ENCODE measurements around the gene ZNF697. TPM values are rescaled to one million over a fixed set of nuclear protein-coding genes. Genes with fewer than 3 reads are reported as not detected.

Gene ZNF697
- total RNA-seq, 4 donors from 2014 or later = 2.0 to 4.8 (median 4.0) TPM

DNA sequence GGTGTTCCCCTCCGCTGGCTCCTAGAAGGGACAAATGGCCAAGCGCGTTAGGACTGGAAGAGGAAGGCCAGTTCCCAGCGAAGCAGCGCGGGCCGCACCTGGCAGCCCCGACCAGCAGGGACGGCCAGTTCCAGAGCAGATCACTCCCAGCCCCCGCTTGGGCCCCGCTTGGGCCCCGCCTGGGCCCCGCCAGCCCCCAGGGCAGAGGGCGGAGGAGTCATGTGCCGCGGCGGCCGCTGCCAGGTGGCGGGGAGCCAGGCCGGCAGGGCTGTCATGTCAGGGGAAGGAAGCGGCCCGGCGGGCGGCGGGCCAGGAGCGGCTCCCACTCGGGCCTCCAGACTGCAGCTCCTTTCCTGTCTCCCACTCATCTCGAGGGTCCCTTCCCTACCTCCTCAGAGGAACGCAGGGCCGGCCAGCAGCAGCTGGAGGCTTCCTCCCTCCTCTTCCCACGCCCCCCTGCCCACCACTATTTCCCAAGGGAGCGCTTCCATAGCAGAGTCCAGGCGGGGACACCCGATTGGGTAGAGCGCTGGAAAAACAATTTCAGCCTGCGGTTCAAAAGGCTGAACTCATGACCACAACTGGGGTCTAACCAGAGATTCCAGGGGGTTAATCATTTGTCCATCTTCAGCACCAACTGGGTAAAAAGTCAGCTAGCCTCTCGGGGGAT, 16.5 kb downstream of the ZNF697 start:
- H3K27ac ChIP-seq (replicated peaks in 1 of 4) = peak overlapping the region; percentile 55 to 72 (median 64)
- peaks cover 62 to 74% (median 66%) of the 10 kb centered on the region in 4 donors for H3K4me1 ChIP-seq
- intact Hi-C loops (cut with DNase I) = no loop called here
- no peaks in the 10 kb centered on the region for H3K36me3 ChIP-seq
- peak overlapping the region; percentile 48 to 63 (median 49) for H3K4me3 ChIP-seq
- TF ChIP-seq EP300 (IDR thresholded peaks at IDR 0.05) (no peak), POLR2A (IDR thresholded peaks at IDR 0.05; ENCODE audit: low read depth) (no peak), POLR2AphosphoS5 (IDR thresholded peaks at IDR 0.05) (peak; percentile 68 to 77)
- TF ChIP-seq, protein P1, sequence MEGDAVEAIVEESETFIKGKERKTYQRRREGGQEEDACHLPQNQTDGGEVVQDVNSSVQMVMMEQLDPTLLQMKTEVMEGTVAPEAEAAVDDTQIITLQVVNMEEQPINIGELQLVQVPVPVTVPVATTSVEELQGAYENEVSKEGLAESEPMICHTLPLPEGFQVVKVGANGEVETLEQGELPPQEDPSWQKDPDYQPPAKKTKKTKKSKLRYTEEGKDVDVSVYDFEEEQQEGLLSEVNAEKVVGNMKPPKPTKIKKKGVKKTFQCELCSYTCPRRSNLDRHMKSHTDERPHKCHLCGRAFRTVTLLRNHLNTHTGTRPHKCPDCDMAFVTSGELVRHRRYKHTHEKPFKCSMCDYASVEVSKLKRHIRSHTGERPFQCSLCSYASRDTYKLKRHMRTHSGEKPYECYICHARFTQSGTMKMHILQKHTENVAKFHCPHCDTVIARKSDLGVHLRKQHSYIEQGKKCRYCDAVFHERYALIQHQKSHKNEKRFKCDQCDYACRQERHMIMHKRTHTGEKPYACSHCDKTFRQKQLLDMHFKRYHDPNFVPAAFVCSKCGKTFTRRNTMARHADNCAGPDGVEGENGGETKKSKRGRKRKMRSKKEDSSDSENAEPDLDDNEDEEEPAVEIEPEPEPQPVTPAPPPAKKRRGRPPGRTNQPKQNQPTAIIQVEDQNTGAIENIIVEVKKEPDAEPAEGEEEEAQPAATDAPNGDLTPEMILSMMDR (IDR thresholded peaks at IDR 0.05) = peak in 1 of 3 experiments; percentile 24
- WGBS = 6% methylated on average over 14 of the region's 37 CpGs
- no peaks in the 10 kb centered on the region for H3K9me3 ChIP-seq
- H3K27me3 ChIP-seq = no peaks in the 10 kb centered on the region
- DNase-seq (ENCODE audit: extremely low spot score) = peak; percentile 96

GRCh38 chr1:119631086-119631432, 17.0 kb downstream of the ZNF697 start:
- 55% methylated on average over 8 of the region's 17 CpGs for WGBS
- peaks cover 62 to 74% (median 67%) of the 10 kb centered on the region in 4 donors for H3K4me1 ChIP-seq
- intact Hi-C loops (cut with DNase I) = no loop called here

DNA sequence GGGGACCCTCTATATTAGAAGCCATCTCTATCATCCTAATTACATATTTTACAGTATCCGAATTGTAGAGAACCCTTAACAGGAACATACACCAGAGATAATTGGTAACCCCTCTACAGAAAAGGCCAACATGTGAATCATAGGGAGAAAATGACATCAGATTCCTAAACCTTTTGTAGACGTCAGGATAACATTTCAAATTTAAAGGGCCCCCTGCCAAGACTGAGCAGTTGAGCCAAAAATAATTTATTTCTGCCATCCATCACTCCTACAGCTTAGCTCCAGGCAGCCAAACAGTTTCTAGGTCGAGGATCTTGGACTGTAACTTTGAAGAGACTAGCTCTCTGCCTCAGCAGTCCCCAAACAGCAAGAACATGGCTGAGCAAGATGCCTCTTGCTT, 21.2 kb downstream of the ZNF697 start:
- TF ChIP-seq, protein P1 (IDR thresholded peaks at IDR 0.05) = no peak
- TF ChIP-seq POLR2AphosphoS5 (IDR thresholded peaks at IDR 0.05) (peak; percentile 6 to 18), EP300 (IDR thresholded peaks at IDR 0.05) (no peak)

More at GRCh38 chr1:119631086-119631432, 17.0 kb downstream of the ZNF697 start:
- Histone ChIP-seq H3K4me3 (peak overlapping the region; percentile 48 to 63 (median 49)), H3K27me3 (no peaks in the 10 kb centered on the region), H3K36me3 (no peaks in the 10 kb centered on the region), H3K9me3 (no peaks in the 10 kb centered on the region), H3K27ac (replicated peaks in 1 of 4) (peak overlapping the region; percentile 55 to 72 (median 64))
- DNase-seq (ENCODE audit: extremely low spot score) = no peak
- TF ChIP-seq POLR2A (IDR thresholded peaks at IDR 0.05; ENCODE audit: low read depth) (no peak), EP300 (IDR thresholded peaks at IDR 0.05) (no peak), POLR2AphosphoS5 (IDR thresholded peaks at IDR 0.05) (no peak)
- TF ChIP-seq, protein P1 (IDR thresholded peaks at IDR 0.05) = no peak

GRCh38 chr1:119626011-119626545, 22.0 kb downstream of the ZNF697 start:
- intact Hi-C loops (cut with DNase I) = no loop called here
- peak overlapping the region in 2 of 4 donors; percentile 45 to 62 for H3K27ac ChIP-seq (replicated peaks in 1 of 4)
- H3K4me3 ChIP-seq = no peak overlapping the region
- peaks cover 7 to 37% (median 26%) of the 10 kb centered on the region in 4 donors for H3K36me3 ChIP-seq
- WGBS = 100% methylated on average over 3 of the region's 3 CpGs
- DNase-seq (ENCODE audit: extremely low spot score) = no peak
- H3K4me1 ChIP-seq = peaks cover 30 to 43% (median 35%) of the 10 kb centered on the region in 4 donors
- H3K27me3 ChIP-seq = no peaks in the 10 kb centered on the region
- TF ChIP-seq EP300 (IDR thresholded peaks at IDR 0.05) = no peak
- TF ChIP-seq, protein P1 (IDR thresholded peaks at IDR 0.05) = no peak
- no peak for TF ChIP-seq POLR2AphosphoS5 (IDR thresholded peaks at IDR 0.05)
- no peak for TF ChIP-seq POLR2A (IDR thresholded peaks at IDR 0.05; ENCODE audit: low read depth)
- no peaks in the 10 kb centered on the region for H3K9me3 ChIP-seq

More for the DNA sequence above, 21.2 kb downstream of the ZNF697 start:
- Histone ChIP-seq H3K4me1 (peaks cover 35 to 43% (median 38%) of the 10 kb centered on the region in 4 donors), H3K36me3 (peaks cover 7 to 37% (median 26%) of the 10 kb centered on the region in 4 donors), H3K9me3 (no peaks in the 10 kb centered on the region), H3K27me3 (no peaks in the 10 kb centered on the region), H3K27ac (replicated peaks in 1 of 4) (peak overlapping the region; percentile 20 to 62 (median 52)), H3K4me3 (no peak overlapping the region)
- 37% methylated on average over 3 of the region's 3 CpGs for WGBS
- intact Hi-C loops (cut with DNase I) = no loop called here
- no peak for DNase-seq (ENCODE audit: extremely low spot score)
